Measurements from ENCODE around the gene SIGLEC10. TPM values are rescaled to one million over a fixed set of nuclear protein-coding genes. Genes with fewer than 3 reads are reported as not detected.

SIGLEC10 gene
- not detected in 2 replicates for total RNA-seq

GRCh38 chr19:51417107-51417809, at the start of gene SIGLEC10:
TSS of gene SIGLEC10 (minus strand) at chr19:51417642. CDS start at chr19:51417581, 61 bp downstream.

DNA sequence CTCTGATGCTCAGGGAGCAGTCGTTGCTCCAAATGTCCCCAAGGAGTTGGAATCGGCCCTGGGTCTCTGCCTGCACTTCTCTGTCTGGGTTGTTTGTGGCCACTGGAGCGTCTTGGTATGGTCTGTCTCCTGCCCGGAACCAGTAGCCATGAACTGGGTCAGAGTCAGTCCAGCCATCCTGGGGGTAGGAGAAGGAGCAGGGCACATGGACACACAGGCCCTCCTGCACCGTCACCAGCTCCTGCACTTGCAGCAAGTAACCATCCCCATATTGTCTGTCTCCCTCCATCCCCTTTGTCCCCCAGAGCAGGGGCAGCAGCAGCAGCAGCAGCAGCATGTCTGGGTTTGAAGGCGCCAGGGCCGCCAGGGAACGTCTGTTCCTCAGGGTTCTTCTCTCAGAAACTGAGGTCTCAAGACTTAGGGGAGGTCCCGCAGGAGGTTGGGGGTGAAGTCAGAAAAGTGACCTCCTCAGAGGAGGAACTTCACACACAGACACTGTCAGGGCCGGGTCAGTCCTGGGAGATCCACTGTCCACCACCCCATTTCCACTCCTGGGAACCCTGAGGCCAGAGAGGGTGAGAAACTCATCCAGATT, 40.7 kb upstream of the SIGLEC10 start, which contains the start of gene SIGLEC8:
TSS of gene SIGLEC8 (minus strand) at position 404 of the 595 bp plus-strand sequence. CDS start at position 337, 67 bp downstream.

DNA sequence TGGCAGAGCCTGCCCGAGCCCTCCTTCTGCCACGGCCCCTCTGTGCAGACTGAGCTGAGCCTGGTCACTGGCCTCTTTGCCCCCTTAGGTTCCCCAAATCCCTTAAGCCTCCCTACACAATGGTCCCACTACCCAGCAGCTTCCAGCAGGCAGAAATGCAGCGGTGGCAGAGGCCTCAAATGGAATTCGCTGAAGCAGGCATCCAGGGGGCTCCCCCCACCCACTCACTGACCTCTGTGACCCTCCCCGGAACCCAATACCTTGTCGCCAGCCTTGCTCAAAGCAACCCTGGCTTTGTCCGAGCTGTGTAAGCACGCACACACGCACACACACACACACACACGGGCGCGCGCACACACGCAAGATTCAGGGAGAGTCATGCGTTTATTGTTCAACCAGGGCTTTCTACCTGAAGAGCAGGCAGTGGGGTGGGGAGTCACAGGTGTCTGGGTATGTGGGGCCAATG, 29.5 kb downstream of the SIGLEC10 start, which contains the start of gene LIM2:
TSS of gene LIM2 (minus strand) at position 51 of the 466 bp plus-strand sequence. CDS start 531 bp downstream, outside the sequence.

DNA sequence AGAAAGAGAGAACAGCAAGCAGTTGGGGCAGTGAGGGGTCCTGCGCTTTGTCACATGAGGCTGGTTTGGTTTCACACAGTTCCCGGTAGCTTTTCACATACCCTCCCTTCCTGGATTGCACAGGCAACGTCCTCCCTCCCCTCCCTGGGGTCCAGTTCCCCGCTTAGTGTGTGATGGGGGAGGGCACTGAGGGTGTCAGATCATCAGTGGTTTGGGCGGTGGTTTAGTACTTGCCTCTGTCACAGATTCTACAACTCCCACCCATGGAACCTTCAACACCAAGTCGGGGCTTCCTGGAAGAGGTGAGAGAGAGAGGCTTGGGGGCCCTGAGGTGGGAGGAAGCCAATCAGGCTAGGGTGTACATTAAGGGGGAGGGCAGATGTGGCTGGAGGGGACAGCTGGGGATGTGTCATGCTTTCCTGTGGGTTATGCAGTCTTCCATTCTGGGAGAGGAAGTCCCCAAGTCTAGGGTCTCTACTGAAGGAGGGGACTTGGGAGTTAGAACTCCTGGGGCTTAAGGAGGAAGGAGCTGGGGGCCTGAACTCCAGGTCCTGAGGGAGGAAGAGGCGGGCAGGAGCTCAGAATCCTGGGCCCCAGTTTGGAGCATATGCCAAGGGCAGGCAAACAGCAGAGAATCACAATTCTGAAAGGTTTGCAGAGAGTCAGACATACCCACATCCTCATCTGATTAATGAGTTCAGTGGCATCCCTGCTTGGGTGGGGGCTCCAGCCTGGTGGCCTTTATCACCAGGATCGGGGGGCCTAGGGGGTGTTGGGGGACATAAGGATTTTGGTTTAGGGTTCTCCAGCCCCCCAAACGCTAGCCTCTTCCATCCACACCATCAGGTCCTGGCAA, 44.6 kb downstream of the SIGLEC10 start, which contains the start of gene NKG7:
TSS of gene NKG7 (minus strand) at position 6 of the 856 bp plus-strand sequence. CDS start 119 bp downstream, outside the sequence.

GRCh38 chr19:51368366-51369282, 48.8 kb downstream of the SIGLEC10 start, which contains the start of gene CLDND2:
TSS of gene CLDND2 (minus strand) at chr19:51369003. CDS start at chr19:51368577, 426 bp downstream.

GRCh38 chr19:51365965-51366388, 51.5 kb downstream of the SIGLEC10 start, which contains the start of gene ETFB:
TSS of gene ETFB (minus strand) at chr19:51366388. CDS start at chr19:51366326, 62 bp downstream.

Other genes starting within 250 kb of the SIGLEC10 start
- gene CD33, start 192.6 kb downstream of the SIGLEC10 start, total RNA-seq: not detected in 2 replicates
- not detected in 2 replicates for gene SIGLECL1, start 166.6 kb downstream of the SIGLEC10 start, total RNA-seq
- gene IGLON5, start 106.0 kb downstream of the SIGLEC10 start, total RNA-seq: not detected in 2 replicates
- gene VSIG10L, start 75.5 kb downstream of the SIGLEC10 start, total RNA-seq: 0.44 and 1.2 TPM in 2 replicates
- gene ETFB, start 51.3 kb downstream of the SIGLEC10 start, total RNA-seq: 153 and 193 TPM in 2 replicates
- not detected in 2 replicates for gene CLDND2, start 48.6 kb downstream of the SIGLEC10 start, total RNA-seq
- not detected in 2 replicates for gene NKG7, start 45.0 kb downstream of the SIGLEC10 start, total RNA-seq
- not detected in 2 replicates for gene LIM2, start 29.7 kb downstream of the SIGLEC10 start, total RNA-seq
- not detected in 2 replicates for gene C19orf84, start 27.1 kb downstream of the SIGLEC10 start, total RNA-seq
- not detected in 2 replicates for gene SIGLEC8, start 40.8 kb upstream of the SIGLEC10 start, total RNA-seq
- not detected in 2 replicates for gene CEACAM18, start 60.9 kb upstream of the SIGLEC10 start, total RNA-seq
- gene SIGLEC12, start 84.2 kb upstream of the SIGLEC10 start, total RNA-seq: not detected in 2 replicates
- gene SIGLEC6, start 114.0 kb upstream of the SIGLEC10 start, total RNA-seq: not detected in 2 replicates
- 4.8 and 8.7 TPM in 2 replicates for gene ZNF175, start 153.6 kb upstream of the SIGLEC10 start, total RNA-seq
- not detected in 2 replicates for gene SIGLEC5, start 212.8 kb upstream of the SIGLEC10 start, total RNA-seq
- gene SIGLEC14, start 229.2 kb upstream of the SIGLEC10 start, total RNA-seq: not detected in 2 replicates

Measured in smooth muscle cell of trachea (primary cell).